Adrenal gland (tissue), 5 donors: ENCODE results near the gene TOMM6.

Source experiments
- CTCF ChIP-seq, 6 experiments: fragments of 450-650 bp in 4 of 6; fragments of 200-600 bp in 2 of 6; sonication (generic) in 1 of 6; IDR thresholded peaks; 1 replicate in 5 of 6; 2 replicates in 1 of 6; pipeline versions ENCODE4 v1.5.1 to v1.8.0; 2016 to 2021; ENCODE audit warnings: antibody characterized with exemption in 6 of 6, mild to moderate bottlenecking in 2 of 6, moderate library complexity in 1 of 6
- POLR2A ChIP-seq, 2 donors: fragments of 450-650 bp; IDR thresholded peaks; one replicate each; pipeline ENCODE4 v1.6.1; 2017; ENCODE audit warnings: antibody characterized with exemption in 2 of 2, mild to moderate bottlenecking in 2 of 2, moderate library complexity in 1 of 2
- donor health status: DM: no; HTN: no; CAD: no.

DNA sequence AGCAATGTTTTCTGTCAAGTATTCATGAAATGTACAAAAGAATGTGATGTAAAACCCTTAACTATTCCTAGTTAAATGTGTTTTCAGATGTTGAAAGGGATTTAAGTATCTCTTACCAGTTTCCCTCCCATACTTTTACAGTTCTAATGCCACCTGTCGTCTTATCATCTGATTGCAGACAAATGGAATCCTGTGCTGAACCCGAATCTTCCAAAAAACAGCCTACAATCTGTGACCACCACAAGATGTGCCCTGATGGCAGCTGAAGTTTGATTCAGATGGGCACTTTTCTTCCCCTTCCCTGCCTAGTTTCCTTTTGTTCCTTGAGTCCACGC is 1.9 kb downstream of the TOMM6 start:
- no peak for TF ChIP-seq CTCF (IDR thresholded peaks at IDR 0.05)
- no peak for TF ChIP-seq POLR2A (IDR thresholded peaks at IDR 0.05)
